Keratinocyte (primary cell): Measurements from ENCODE around the gene TFF1.

ENCODE experiments used
- EZH2 ChIP-seq: IDR thresholded peaks from one replicate; pipeline ENCODE4 v1.6.1; 2012; ENCODE audit warnings: inconsistent platforms, mild to moderate bottlenecking, low read length, moderate library complexity
- TF ChIP-seq, protein P1 (sequence below), 3 experiments: IDR thresholded peaks in 1 of 3; conservative IDR thresholded peaks in 1 of 3; optimal IDR thresholded peaks in 1 of 3; 2 replicates in 2 of 3; 3 replicates in 1 of 3; pipeline versions ENCODE3 to v1.5.1; 2011; ENCODE audit warnings: low read length in 3 of 3, mild to moderate bottlenecking in 3 of 3, moderate library complexity in 2 of 3, control low read depth in 1 of 3, inconsistent platforms in 1 of 3; ENCODE audit not compliant: insufficient read depth in 2 of 3; ENCODE audit errors: extremely low read depth in 1 of 3

DNA sequence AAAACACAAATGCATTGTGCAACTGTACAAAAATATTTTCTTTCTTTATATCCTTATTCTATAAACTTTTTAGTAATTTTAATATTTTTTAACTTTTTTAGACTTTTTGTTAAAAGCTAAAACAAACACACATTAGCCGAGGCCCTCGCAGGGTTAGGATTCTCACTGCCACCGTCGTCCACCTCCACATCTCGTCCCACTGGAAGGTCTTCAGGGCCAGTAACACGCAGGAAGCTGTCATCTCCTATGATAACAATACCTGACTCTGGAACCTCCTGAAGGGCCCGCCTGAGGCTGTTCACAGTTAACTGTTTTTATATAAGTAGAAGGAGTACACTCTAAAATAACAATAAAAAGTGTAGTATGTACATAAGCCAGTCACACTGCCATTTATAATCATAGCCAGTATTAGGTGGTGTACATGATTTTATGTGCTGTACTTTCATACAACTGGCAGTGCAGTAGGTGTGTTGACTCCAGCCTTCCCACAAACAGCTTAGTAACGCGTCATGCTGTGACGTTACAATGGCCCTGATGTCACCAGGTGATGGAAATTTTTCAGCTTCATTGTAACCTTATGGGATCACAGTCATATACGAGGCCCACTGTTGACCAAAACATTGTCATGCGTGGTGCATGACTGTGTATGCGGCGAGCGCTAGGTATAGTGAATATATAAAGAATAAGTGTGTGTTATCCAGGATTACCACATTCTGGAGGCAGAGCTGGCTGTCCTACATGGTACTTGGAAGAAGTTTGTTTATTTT is 24.4 kb downstream of the TFF1 start:
- TF ChIP-seq EZH2, result no peak
- TF ChIP-seq, protein P1, sequence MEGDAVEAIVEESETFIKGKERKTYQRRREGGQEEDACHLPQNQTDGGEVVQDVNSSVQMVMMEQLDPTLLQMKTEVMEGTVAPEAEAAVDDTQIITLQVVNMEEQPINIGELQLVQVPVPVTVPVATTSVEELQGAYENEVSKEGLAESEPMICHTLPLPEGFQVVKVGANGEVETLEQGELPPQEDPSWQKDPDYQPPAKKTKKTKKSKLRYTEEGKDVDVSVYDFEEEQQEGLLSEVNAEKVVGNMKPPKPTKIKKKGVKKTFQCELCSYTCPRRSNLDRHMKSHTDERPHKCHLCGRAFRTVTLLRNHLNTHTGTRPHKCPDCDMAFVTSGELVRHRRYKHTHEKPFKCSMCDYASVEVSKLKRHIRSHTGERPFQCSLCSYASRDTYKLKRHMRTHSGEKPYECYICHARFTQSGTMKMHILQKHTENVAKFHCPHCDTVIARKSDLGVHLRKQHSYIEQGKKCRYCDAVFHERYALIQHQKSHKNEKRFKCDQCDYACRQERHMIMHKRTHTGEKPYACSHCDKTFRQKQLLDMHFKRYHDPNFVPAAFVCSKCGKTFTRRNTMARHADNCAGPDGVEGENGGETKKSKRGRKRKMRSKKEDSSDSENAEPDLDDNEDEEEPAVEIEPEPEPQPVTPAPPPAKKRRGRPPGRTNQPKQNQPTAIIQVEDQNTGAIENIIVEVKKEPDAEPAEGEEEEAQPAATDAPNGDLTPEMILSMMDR (optimal IDR thresholded peaks at IDR 0.05 in 1 of 3, IDR thresholded peaks at IDR 0.05 in 1 of 3, conservative IDR thresholded peaks at IDR 0.05 in 1 of 3; ENCODE audit: extremely low read depth in 1 of 3, insufficient read depth in 2 of 3, low read length in 3 of 3), result no peak
